Right ventricle myocardium inferior (tissue), 1 donor: ENCODE measurements around the gene VASH1. TPM values are rescaled to one million over a fixed set of nuclear protein-coding genes. Genes with fewer than 3 reads are reported as not detected.
"Not testable (repeated sequence)": the region's sequence is repeated elsewhere in the genome, so short reads cannot be mapped to it uniquely, and the experiment has no call there.

ENCODE experiments used
- ATAC-seq: fragments of 200-7000 bp; cut with Tn5 transposase; one replicate; pipeline ENCODE4 v1.9.1; 2020; ENCODE audit warnings: mild to moderate bottlenecking, moderate library complexity
- DNase-seq: peaks from one replicate; pipeline ENCODE4 v3.0.0; 2021; ENCODE audit errors: missing footprints
- intact Hi-C: fragments of 100-400 bp; cut with DNase I; formaldehyde crosslinking; loops from one replicate; pipeline ENCODE4 v1.11.0; 2022
- long read RNA-seq: library from polyadenylated mRNA; unstranded; transcript quantifications from one replicate; pipeline ENCODE4 v2.0.0, GENCODE V29; 2021
- total RNA-seq: library from RNA; stranded (reverse); fragmentation: NEBNext Ultra II Directional; extraction: Animal tissue kit (Norgen Biotek cat#: 25700); gene quantifications from one replicate; pipeline ENCODE4 v1.2.1, GENCODE V29; 2021
- donor health status: DM: no; HTN: yes; CAD: no; lungs with severe emphysema.

The VASH1 gene
- 14.4 TPM for total RNA-seq
- long read RNA-seq, full-length matches to known transcripts: 3 of 8 reads
- long read RNA-seq, partial matches to known transcripts: 1 of 8 reads
- long read RNA-seq, other reads (novel, unspliced or antisense): 4 of 8 reads

DNA sequence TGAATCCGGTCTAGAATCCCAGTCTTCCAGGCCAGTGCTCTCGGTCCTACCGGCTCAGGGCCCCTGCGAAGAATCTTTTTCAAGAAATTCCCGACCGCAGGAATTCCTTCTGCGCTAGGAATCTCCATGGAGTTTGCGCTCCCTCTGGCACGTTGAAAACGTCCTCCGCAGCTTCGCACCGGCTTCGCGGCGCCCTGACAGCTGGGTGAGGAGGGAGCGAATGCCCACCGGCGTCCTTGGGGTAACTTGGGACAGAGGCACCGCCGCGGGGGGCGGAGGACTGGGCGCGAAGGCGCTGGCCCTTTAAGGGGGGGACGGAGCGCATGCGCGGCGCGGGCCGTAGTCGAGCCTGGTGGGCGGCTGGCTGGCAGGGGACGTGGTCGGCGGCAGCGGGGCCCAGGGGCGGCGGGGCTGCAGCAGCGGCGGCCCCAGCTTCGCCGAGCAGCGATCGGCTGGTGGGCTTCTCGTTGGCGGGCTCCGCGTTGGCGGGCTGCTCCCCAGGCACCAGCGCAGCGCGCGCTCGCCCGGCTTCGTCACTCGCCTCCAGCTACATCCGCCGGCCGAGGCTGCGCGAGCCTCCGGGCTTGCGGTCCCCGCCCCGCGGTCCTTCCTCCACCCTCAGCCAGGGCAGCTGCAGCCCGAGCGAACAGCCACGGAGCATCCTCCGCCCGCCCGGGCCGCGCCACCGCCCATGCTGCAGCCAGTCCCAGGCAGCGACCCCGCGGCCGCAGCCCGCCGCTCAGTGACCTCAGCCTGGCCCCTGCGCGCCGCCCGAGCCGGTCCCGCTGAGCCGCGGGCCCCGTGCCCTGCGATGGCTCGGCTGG lies at the start of gene VASH1:
VASH1 (plus strand) TSS at position 333 of the 824 bp plus-strand sequence. CDS start 1,354 bp downstream, outside the sequence.
- intact Hi-C loops: no loop called here
- DNase-seq (peak; percentile 86), ATAC-seq (peak; percentile 81)

- ATAC-seq: no peak
- intact Hi-C loops: loop anchor here (10.0 kb wide), 1 partner anchor 382 kb away; the partner anchor contains the start of gene CIPC
- no peak for DNase-seq
Observed at GRCh38 chr14:76713121-76713520, 48.1 kb upstream of the VASH1 start.

DNA sequence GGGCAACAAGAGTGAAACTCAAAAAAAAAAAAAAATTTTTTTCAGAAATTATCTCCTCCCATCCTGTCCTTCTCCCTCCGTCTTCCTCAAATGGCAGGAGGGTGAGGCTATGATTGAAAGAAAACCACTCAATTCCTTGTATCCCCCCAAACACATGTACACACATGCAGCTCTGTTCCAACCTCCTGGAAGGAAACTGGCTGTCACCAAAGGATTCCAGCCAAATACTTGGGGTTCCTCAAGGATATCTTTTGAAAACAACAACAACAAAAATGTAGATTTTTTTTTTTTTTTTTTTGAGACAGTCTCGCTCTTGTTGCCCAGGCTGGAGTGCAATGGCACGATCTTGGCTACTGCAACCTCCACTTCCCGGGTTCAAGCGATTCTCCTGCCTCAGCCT lies 46.8 kb upstream of the VASH1 start:
- intact Hi-C loops: loop anchor here (10.0 kb wide), 1 partner anchor 380 kb away; the partner anchor contains the start of gene CIPC
- no peak for ATAC-seq
- no peak for DNase-seq

- no peak for DNase-seq
- intact Hi-C loops: loop anchor here (10.0 kb wide), 1 partner anchor 380 kb away; the partner anchor contains the start of gene CIPC
- no peak for ATAC-seq
Observed at GRCh38 chr14:76715101-76715500, 46.2 kb upstream of the VASH1 start.

- intact Hi-C loops: loop anchor here (10.0 kb wide), 1 partner anchor 379 kb away; the partner anchor contains the start of gene CIPC
- no peak for DNase-seq
- peak; percentile 75 for ATAC-seq
Observed at GRCh38 chr14:76715511-76716081, 45.7 kb upstream of the VASH1 start.

GRCh38 chr14:76716285-76716684 lies 45.0 kb upstream of the VASH1 start:
- intact Hi-C loops: loop anchor here (10.0 kb wide), 1 partner anchor 379 kb away; the partner anchor contains the start of gene CIPC
- DNase-seq (no peak), ATAC-seq (no peak)

DNA sequence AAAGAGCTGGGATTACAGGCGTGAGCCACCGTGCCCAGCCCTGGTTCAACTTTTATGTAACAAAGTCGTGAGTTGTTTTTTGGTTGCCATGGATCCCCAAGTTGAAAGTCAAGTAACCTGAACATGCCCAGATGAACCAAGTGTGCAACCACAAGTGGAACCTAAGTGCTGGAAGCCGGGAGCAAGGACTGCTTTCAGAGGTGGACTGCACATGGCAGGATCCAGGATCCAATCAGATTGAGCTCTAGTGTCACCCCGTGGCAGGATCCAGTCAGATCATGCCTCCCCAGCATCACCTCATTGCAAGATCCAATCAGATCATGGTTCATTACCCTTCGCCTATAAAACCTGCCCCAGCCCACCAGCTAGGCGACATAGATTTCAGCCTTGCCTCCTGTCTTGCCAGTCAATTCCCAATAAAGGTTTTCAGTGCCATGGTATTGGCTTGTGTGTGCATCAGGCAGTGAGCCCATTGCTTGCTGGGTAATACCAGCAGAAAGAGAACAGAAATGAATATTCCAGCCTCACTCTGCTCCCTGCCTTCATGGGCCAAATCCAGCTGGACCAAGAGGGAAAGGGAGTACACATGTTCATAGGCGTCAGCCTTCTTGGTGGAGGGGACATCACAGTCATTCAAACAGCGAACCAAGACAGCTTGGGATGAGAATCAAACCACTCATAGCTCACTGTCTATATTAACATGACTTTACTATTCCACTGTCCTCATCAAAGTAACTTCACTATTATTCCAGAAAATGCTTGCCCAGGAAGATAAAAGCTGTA lies 43.6 kb upstream of the VASH1 start:
- DNase-seq: no peak
- intact Hi-C loops: loop anchor here (10.0 kb wide), 1 partner anchor 377 kb away; the partner anchor contains the start of gene CIPC
- ATAC-seq: no peak

DNA sequence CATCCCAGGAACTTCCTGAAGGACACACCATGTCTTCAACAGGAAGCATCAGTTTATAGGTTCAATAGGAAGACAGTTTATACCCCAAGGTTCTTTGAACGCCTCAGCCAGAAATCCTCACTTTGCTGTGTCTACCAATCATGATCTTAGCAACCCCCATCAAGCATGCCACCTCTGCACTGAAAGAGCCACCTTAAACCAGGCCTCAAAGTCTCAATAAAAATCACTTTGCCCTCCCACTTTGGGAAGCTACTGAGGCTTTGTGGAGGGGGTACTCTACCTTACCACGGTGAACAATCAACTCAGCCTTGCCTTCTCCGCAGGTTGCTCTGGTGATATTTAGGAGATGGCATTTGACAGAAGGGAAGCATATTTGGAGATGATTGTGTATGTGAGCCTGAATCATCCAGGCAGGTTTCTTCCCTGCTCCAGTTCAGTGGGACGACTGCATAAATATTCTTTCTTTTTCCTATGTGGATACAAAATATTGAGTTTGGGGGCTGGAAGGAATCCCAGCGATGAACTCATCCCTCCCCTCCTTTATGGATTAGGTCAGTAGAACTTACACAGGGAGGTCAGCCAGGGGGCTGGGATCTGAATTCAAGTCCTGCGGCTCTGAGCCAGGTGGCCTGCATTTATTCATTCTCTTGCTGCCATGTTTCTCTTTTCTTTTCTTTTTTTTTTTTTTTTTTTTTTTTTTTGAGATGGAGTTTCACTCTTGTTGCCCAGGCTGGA lies 42.8 kb upstream of the VASH1 start:
- DNase-seq (no peak), ATAC-seq (no peak)
- intact Hi-C loops: loop anchor here (10.0 kb wide), 1 partner anchor 376 kb away; the partner anchor contains the start of gene CIPC

DNA sequence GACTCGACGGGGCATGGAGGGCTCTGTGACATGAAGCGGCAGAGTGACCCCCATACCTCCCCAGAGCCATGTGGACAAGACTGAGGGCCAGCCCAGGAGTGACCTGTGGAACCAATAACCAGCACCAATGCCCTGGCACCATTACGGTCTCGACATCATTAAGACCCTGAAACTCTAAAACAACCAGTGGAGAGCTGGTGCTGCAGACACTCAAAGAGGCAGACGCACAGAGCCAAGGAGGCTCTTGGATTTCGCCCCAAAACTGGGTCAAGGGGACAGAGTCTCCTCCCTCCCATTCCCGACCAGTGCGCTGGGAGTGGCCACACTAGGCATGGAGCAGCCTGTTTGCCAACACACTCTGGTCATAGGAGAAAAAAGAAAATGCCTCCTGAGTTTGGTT lies 41.6 kb upstream of the VASH1 start:
- intact Hi-C loops: loop anchor here (2.0 to 10.0 kb wide), 2 partner anchors 43 to 375 kb away; partner anchors contain the start of gene CIPC
- DNase-seq (peak; percentile 73), ATAC-seq (peak; percentile 29)

- ATAC-seq: peak; percentile 83
- intact Hi-C loops: loop anchor here (2.0 kb wide), 1 partner anchor 42 kb away; no protein-coding TSS in a partner anchor
- DNase-seq: peak; percentile 91
Observed at GRCh38 chr14:76720382-76720813, 40.9 kb upstream of the VASH1 start.

GRCh38 chr14:76721506-76721905 lies 39.8 kb upstream of the VASH1 start:
- intact Hi-C loops: loop anchor here (2.0 kb wide), 1 partner anchor 41 kb away; no protein-coding TSS in a partner anchor
- not testable (repeated sequence) for ATAC-seq

DNA sequence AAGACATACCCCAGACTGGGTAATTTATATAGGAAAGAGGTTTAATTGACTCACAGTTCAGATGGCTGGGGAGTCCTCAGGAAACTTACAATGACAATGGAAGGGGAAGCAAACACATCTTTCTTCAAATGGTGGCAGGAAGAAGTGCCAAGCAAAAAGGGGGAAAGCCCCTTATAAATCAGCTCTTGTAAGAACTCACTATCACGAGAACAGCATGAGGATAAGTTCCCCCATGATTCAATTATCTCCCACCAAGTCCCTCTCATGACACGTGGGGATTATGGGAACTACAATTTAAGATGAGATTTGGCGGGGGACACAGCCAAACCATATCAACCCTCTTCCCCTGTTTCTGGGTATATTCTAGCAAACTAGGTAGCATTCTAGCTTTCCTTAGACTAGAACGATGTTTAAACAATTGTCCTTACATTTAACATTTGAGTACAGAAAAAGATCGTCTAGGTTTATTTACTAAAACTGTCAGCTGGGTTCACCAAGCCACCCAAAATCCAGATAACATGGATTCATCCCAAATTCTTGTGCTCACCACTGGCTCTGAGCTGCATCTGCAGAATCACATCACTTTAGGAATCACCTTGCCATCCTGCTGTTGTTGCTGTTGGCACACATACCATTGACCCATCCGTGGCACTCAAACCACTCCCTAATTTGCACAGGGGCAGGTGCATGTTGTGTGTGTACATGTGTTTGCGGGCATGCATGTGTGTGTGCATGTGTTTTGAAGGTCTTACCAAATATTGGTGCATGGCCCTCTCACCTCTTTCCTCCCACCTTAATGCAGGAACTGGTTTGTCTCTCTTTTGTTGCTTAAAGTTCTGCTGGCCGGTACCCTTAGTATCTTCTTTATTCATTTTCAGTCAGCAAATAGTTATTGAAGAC lies 36.4 kb upstream of the VASH1 start:
- ATAC-seq: no peak
- intact Hi-C loops: no loop called here
- DNase-seq: no peak

More at GRCh38 chr14:76721506-76721905, 39.8 kb upstream of the VASH1 start:
- DNase-seq: not testable (repeated sequence)

- no peak for DNase-seq
- ATAC-seq: no peak
- intact Hi-C loops: no loop called here
Observed at GRCh38 chr14:76726551-76726970, 34.7 kb upstream of the VASH1 start.

DNA sequence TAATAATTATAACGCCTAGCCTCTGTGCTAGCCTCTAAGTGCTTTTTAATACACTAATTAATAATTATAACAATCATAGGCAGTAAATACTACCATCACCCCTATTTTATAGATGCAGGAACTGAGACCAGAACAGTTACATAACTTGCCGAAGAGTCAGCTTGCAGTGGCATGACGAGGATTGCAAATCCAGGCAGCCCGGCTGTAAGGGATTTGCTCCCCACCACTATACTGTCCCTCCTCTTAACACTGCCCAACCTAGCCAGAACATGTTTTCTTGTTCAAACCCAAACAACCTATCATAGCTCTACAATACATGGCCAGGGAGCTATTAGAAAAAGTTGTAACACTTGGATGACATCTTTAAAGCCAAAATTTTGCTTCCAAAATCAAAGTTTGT lies 33.9 kb upstream of the VASH1 start:
- ATAC-seq: peak; percentile 35
- intact Hi-C loops: no loop called here
- DNase-seq: no peak

DNA sequence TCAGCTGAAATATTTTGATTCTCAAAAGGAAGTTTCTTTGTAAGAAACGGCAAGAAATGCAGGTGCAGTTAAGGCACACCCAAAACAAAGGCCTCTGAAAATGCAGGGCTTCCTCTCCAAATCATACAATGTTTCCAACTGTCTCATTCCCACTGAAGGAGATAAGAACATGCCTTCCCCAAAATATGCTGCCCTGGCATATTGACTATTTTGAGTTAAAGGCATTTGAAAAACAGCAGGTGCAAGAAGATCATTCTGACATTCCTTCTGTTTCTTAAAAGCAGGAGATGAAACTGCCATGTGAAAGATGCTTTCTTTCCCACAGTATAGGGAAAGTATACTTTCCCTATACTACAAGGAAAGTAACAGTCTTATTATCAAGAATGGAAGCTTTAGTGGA lies 33.4 kb upstream of the VASH1 start:
- DNase-seq: no peak
- intact Hi-C loops: no loop called here
- ATAC-seq: no peak

GRCh38 chr14:76729258-76729657 lies 32.0 kb upstream of the VASH1 start:
- intact Hi-C loops: no loop called here
- no peak for DNase-seq

DNA sequence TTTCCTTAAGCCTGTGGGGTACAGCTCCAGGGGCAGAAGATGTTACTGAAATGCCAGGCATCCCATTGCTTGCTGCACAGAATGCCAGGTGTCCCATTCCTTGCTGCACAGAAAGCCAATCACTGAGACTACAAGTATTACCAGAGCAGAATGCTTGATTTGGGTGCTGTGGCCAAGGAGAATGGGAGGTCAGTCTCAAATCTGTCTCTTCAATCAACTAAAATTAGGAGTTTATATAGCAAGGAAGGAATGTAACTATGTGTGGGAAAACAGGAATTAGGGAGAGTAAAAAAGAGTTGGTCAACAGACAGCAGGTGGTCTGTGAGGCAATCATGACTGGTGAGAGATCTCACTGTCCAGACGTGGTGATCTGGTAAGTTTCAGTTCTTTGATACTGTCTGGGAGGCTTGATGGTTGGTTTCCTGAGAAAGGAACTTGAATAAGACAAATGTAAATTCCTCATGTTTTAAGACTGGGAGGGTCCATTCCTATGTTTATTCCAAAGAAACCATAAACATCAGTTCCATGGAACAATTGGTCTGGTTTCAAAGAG lies 31.2 kb upstream of the VASH1 start:
- ATAC-seq: no peak
- no peak for DNase-seq
- intact Hi-C loops: no loop called here

More at GRCh38 chr14:76729258-76729657, 32.0 kb upstream of the VASH1 start:
- no peak for ATAC-seq
